ENCODE measurements around the gene PIEZO2. TPM values are rescaled to one million over a fixed set of nuclear protein-coding genes. Genes with fewer than 3 reads are reported as not detected.
"Not testable (repeated sequence)": the region's sequence is repeated elsewhere in the genome, so short reads cannot be mapped to it uniquely, and the experiment has no call there.

Gene PIEZO2
- total and polyA plus RNA-seq, 12 donors, result 0.07 to 1.4 (median 0.25) TPM; not detected in 1

GRCh38 chr18:11136241-11136640 lies 13.1 kb downstream of the PIEZO2 start:
- Histone ChIP-seq H3K9me3 (no peaks in the 10 kb centered on the region), H3K4me1 (no peaks in the 10 kb centered on the region), H3K4me3 (no peak overlapping the region), H3K27ac (no peak overlapping the region), H3K27me3 (peaks cover 0 to 26% (median 0%) of the 10 kb centered on the region in 7 donors), H3K36me3 (no peaks in the 10 kb centered on the region)
- intact Hi-C loops (cut with DNase I), result loop anchor here in 1 of 10 donors (10.0 kb wide), 1 partner anchor 61 kb away; no protein-coding TSS in a partner anchor
- WGBS, 2 donors, result 70 to 73% methylated on average over 2 of the region's 2 CpGs
- TF ChIP-seq, protein P1, sequence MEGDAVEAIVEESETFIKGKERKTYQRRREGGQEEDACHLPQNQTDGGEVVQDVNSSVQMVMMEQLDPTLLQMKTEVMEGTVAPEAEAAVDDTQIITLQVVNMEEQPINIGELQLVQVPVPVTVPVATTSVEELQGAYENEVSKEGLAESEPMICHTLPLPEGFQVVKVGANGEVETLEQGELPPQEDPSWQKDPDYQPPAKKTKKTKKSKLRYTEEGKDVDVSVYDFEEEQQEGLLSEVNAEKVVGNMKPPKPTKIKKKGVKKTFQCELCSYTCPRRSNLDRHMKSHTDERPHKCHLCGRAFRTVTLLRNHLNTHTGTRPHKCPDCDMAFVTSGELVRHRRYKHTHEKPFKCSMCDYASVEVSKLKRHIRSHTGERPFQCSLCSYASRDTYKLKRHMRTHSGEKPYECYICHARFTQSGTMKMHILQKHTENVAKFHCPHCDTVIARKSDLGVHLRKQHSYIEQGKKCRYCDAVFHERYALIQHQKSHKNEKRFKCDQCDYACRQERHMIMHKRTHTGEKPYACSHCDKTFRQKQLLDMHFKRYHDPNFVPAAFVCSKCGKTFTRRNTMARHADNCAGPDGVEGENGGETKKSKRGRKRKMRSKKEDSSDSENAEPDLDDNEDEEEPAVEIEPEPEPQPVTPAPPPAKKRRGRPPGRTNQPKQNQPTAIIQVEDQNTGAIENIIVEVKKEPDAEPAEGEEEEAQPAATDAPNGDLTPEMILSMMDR (IDR thresholded peaks at IDR 0.05), result no peak
- ATAC-seq (no peak), DNase-seq (no peak)

DNA sequence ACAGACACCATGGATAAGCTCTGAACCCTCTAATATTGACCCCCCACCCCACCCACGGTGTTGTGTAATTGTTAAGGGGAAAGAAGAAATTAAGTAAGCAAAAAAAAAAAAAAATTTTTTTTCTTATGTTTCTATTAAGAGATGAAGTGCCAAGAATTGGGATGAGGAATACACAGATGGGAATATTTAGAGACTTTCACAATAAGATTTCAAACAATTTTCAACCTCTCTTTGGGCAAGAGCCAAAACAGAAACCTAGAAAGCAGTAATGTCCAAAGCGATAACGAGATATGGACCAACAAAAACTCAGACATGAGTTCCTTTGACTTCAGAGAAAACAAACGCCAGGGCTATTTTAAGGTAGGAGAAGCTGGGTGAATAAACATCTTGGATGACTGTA lies 14.4 kb downstream of the PIEZO2 start:
- Histone ChIP-seq H3K27me3 (peaks cover 0 to 16% (median 0%) of the 10 kb centered on the region in 7 donors), H3K27ac (no peak overlapping the region), H3K4me3 (no peak overlapping the region), H3K36me3 (no peaks in the 10 kb centered on the region), H3K9me3 (peaks cover 0 to 4% (median 0%) of the 10 kb centered on the region in 11 donors), H3K4me1 (no peaks in the 10 kb centered on the region)
- no peak for DNase-seq
- TF ChIP-seq, protein P1 (IDR thresholded peaks at IDR 0.05), result no peak
- intact Hi-C loops (cut with DNase I), result loop anchor here in 1 of 10 donors (10.0 kb wide), 1 partner anchor 60 kb away; no protein-coding TSS in a partner anchor
- 52% methylated on average over 4 of the region's 4 CpGs for WGBS, 2 donors
- no peak for ATAC-seq

DNA sequence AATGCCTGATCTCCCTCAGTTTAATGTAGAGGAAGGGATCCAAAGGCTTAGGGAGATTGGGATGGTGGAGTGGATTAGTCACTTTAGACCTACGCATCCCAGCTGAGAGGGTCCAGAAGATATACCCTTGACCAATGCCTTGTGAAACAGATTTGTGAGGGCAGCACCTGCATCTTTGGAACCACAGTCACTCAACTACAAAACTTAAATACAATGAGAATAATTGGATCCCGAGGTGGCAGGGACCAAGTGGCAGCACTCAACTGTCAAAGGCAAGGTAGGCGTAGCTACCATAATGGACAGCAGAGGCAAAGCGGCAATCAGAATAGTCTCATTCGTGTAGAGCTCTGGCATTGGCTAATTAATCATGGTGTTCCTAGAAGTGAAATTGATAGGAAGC lies 20.3 kb downstream of the PIEZO2 start:
- intact Hi-C loops (cut with DNase I); DNase-seq; H3K4me1 ChIP-seq; H3K36me3 ChIP-seq; H3K4me3 ChIP-seq; H3K27ac ChIP-seq; ATAC-seq: not testable (repeated sequence)
- H3K27me3 ChIP-seq, result peaks cover 0 to 10% (median 4%) of the 10 kb centered on the region in 7 donors
- WGBS, 2 donors, result 94 to 97% methylated on average over 5 of the region's 5 CpGs
- peaks cover 0 to 26% (median 3%) of the 10 kb centered on the region in 11 donors for H3K9me3 ChIP-seq

- H3K27ac ChIP-seq, result no peak overlapping the region
- no peaks in the 10 kb centered on the region for H3K4me1 ChIP-seq
- DNase-seq (no peak), ATAC-seq (peak in 2 of 8 donors; percentile 16 to 52)
- H3K9me3 ChIP-seq, result peaks cover 0 to 26% (median 3%) of the 10 kb centered on the region in 11 donors
- 47 to 53% methylated on average over 10 of the region's 10 CpGs for WGBS, 2 donors
- TF ChIP-seq, protein P1 (IDR thresholded peaks at IDR 0.05), result no peak
- intact Hi-C loops (cut with DNase I), result no loop called here
- H3K27me3 ChIP-seq, result peaks cover 0 to 19% (median 9%) of the 10 kb centered on the region in 7 donors
- H3K36me3 ChIP-seq, result no peaks in the 10 kb centered on the region
- H3K4me3 ChIP-seq, result no peak overlapping the region
Measured at GRCh38 chr18:11125492-11126315, 23.7 kb downstream of the PIEZO2 start.

GRCh38 chr18:11124054-11124453 lies 25.3 kb downstream of the PIEZO2 start:
- H3K36me3 ChIP-seq, result no peaks in the 10 kb centered on the region
- DNase-seq, result no peak
- TF ChIP-seq, protein P1 (IDR thresholded peaks at IDR 0.05), result no peak
- H3K9me3 ChIP-seq, result peaks cover 0 to 13% (median 3%) of the 10 kb centered on the region in 11 donors
- peaks cover 0 to 19% (median 9%) of the 10 kb centered on the region in 7 donors for H3K27me3 ChIP-seq
- H3K4me3 ChIP-seq, result no peak overlapping the region
- H3K27ac ChIP-seq, result no peak overlapping the region
- WGBS, 2 donors, result 53 to 65% methylated on average over 1 of the region's 1 CpG
- no peaks in the 10 kb centered on the region for H3K4me1 ChIP-seq
- no peak for ATAC-seq
- intact Hi-C loops (cut with DNase I), result no loop called here
